Lower lobe of right lung (tissue), 2 donors: ENCODE data around the gene ZNF512. TPM values are rescaled to one million over a fixed set of nuclear protein-coding genes. Genes with fewer than 3 reads are reported as not detected.
"Not testable (repeated sequence)": the region's sequence is repeated elsewhere in the genome, so short reads cannot be mapped to it uniquely, and the experiment has no call there.

Source experiments
- ATAC-seq, 2 donors: fragments of 200-7000 bp; cut with Tn5 transposase; one replicate each; pipeline ENCODE4 v1.9.1; 2020 to 2022; ENCODE audit warnings: mild to moderate bottlenecking in 2 of 2, moderate library complexity in 2 of 2
- DNase-seq: peaks from one replicate; pipeline ENCODE4 v3.0.0-alpha.2; 2020
- H3K27ac ChIP-seq: fragments of 200-600 bp; one replicate; pipeline ENCODE4 v1.8.0; 2022
- H3K27me3 ChIP-seq: fragments of 200-600 bp; one replicate; pipeline ENCODE4 v1.8.0; 2022; ENCODE audit warnings: low read depth
- H3K36me3 ChIP-seq: fragments of 200-600 bp; one replicate; pipeline ENCODE4 v1.8.0; 2022; ENCODE audit warnings: mild to moderate bottlenecking
- H3K4me1 ChIP-seq: fragments of 200-600 bp; one replicate; pipeline ENCODE4 v1.8.0; 2022
- H3K4me3 ChIP-seq: fragments of 200-600 bp; one replicate; pipeline ENCODE4 v1.8.0; 2022; ENCODE audit warnings: mild to moderate bottlenecking
- H3K9me3 ChIP-seq: fragments of 200-600 bp; one replicate; pipeline ENCODE4 v1.8.0; 2022
- CTCF ChIP-seq: fragments of 200-600 bp; IDR thresholded peaks from one replicate; pipeline ENCODE4 v1.8.0; 2022; ENCODE audit warnings: antibody characterized with exemption, mild to moderate bottlenecking
- intact Hi-C: fragments of 100-400 bp; cut with DNase I; formaldehyde crosslinking; loops from one replicate; pipeline ENCODE4 v1.11.0; 2022
- total RNA-seq: library from RNA; stranded (reverse); fragmentation: NEBNext Ultra II Directional; extraction: Animal tissue kit (Norgen Biotek cat#: 25700); gene quantifications from one replicate; pipeline ENCODE4 v1.2.1, GENCODE V29; 2021
- donor health status: DM: no; HTN: yes; CAD: no; lungs with severe emphysema.

ZNF512 gene
- total RNA-seq, 1 donor from 2014 or later = 29.5 TPM

- H3K9me3 ChIP-seq = no peaks in the 10 kb centered on the region
- peaks cover 32% of the 10 kb centered on the region for H3K4me1 ChIP-seq
- DNase-seq = no peak
- no peak overlapping the region for H3K27ac ChIP-seq
- no peak overlapping the region for H3K4me3 ChIP-seq
- no peak for ATAC-seq
- peaks cover 46% of the 10 kb centered on the region for H3K36me3 ChIP-seq
- no peaks in the 10 kb centered on the region for H3K27me3 ChIP-seq
- TF ChIP-seq CTCF = no peak
- intact Hi-C loops = no loop called here
Measured at GRCh38 chr2:27624943-27625342, 42.1 kb downstream of the ZNF512 start.

GRCh38 chr2:27626323-27626722, 43.5 kb downstream of the ZNF512 start:
- Histone ChIP-seq H3K27ac (peak overlapping the region; percentile 58), H3K4me1 (peaks cover 34% of the 10 kb centered on the region), H3K36me3 (peaks cover 43% of the 10 kb centered on the region)
- H3K27me3 ChIP-seq, intact Hi-C loops, ATAC-seq, H3K9me3 ChIP-seq, DNase-seq, H3K4me3 ChIP-seq: not testable (repeated sequence)

GRCh38 chr2:27626921-27627320, 44.1 kb downstream of the ZNF512 start:
- H3K4me1 ChIP-seq = peaks cover 34% of the 10 kb centered on the region
- H3K4me3 ChIP-seq, ATAC-seq, H3K9me3 ChIP-seq, H3K27me3 ChIP-seq, intact Hi-C loops, DNase-seq: not testable (repeated sequence)
- H3K36me3 ChIP-seq = peaks cover 43% of the 10 kb centered on the region
- H3K27ac ChIP-seq = peak overlapping the region; percentile 58

GRCh38 chr2:27627963-27628766, 45.3 kb downstream of the ZNF512 start:
- Histone ChIP-seq H3K36me3 (peaks cover 43% of the 10 kb centered on the region), H3K27me3 (no peaks in the 10 kb centered on the region), H3K4me1 (peaks cover 34% of the 10 kb centered on the region), H3K4me3 (peak overlapping the region; percentile 98), H3K9me3 (no peaks in the 10 kb centered on the region), H3K27ac (peak overlapping the region; percentile 83)
- ATAC-seq = peak; percentile 65 to 69
- DNase-seq = no peak
- TF ChIP-seq CTCF = no peak
- intact Hi-C loops = no loop called here

- H3K4me1 ChIP-seq = peaks cover 34% of the 10 kb centered on the region
- H3K27ac ChIP-seq = peak within 1 kb of the TSS; percentile 83
- DNase-seq (peak; percentile 92), ATAC-seq (peak; percentile 98 to 99)
- H3K36me3 ChIP-seq = peaks cover 43% of the 10 kb centered on the region
- peak within 1 kb of the TSS; percentile 98 for H3K4me3 ChIP-seq
- intact Hi-C loops = no loop called here
- no peaks in the 10 kb centered on the region for H3K9me3 ChIP-seq
- no peak for TF ChIP-seq CTCF
- H3K27me3 ChIP-seq = no peaks in the 10 kb centered on the region
Measured at GRCh38 chr2:27628767-27629709, 46.2 kb downstream of the ZNF512 start, which contains the start of the genes CCDC121 and GPN1. TSS of gene CCDC121 (minus strand) at chr2:27629012. CDS start at chr2:27627799, 1,213 bp downstream. TSS of gene GPN1 (plus strand) at chr2:27629050. CDS start at chr2:27629059, 9 bp downstream.

GRCh38 chr2:27630257-27630656, 47.4 kb downstream of the ZNF512 start:
- DNase-seq, intact Hi-C loops, H3K27ac ChIP-seq, H3K9me3 ChIP-seq, ATAC-seq, H3K27me3 ChIP-seq, H3K4me3 ChIP-seq: not testable (repeated sequence)
- Histone ChIP-seq H3K4me1 (peaks cover 34% of the 10 kb centered on the region), H3K36me3 (peaks cover 50% of the 10 kb centered on the region)
